Erythroblast (primary cell): ENCODE data around the gene BCL10.

Source experiments
- GATA1 ChIP-seq: IDR thresholded peaks from 2 replicates; pipeline ENCODE4 v1.6.1; 2011; ENCODE audit warnings: low read depth, mild to moderate bottlenecking, control low read depth, low read length, moderate library complexity
- POLR2A ChIP-seq: IDR thresholded peaks from 2 replicates; pipeline ENCODE4 v1.6.1; 2011; ENCODE audit warnings: mild to moderate bottlenecking, low read length

DNA sequence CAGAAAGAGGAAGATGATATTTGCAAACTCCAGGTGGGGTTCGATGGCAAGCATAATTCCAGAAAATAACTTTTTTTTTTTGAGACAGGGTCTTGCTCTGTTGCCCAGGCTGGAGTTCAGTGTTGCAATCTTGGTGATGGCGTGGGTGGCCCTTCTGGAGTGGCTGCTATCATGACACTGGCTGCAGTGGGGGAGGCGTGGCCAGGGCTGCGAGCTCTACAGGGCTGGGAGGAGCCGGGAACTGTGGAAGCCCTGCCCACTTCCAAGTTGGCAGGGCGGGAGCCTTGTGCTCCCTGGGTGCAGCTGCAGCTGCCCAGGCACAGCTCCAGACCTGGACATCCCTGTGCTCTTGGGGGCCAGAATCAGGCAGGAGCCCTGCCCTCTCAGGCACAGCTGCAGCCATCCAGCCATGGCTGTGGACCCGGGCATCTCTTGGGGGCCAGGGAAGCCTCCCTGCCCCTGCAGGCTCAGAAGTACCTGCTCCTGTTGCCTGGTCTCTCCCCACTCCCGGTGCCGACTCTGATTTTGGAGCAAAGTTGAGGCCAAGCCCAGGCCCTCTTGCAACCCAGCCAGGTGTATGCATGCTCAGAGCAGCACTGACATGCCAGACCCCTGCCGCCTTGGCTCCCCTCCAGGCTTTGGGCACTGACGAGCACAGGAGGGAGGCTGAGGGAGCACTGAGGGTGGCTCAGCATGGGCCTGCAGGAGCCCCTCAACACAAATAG is 7.2 kb upstream of the BCL10 start:
- TF ChIP-seq POLR2A (no peak), GATA1 (no peak)
